GM20000 (cell line): ENCODE data around the gene ZFP62.
"Not testable (repeated sequence)": the region's sequence is repeated elsewhere in the genome, so short reads cannot be mapped to it uniquely, and the experiment has no call there.

Source experiments
- DNase-seq: peaks from one replicate; pipeline ENCODE4 v3.0.0; 2012; ENCODE audit warnings: low spot score
- TF ChIP-seq, protein P1 (sequence below): IDR thresholded peaks from 2 replicates; pipeline ENCODE4 v1.5.1; 2012; ENCODE audit warnings: mild to moderate bottlenecking, control low read depth; ENCODE audit errors: extremely low read depth, missing control alignments

Gene ZFP62

DNA sequence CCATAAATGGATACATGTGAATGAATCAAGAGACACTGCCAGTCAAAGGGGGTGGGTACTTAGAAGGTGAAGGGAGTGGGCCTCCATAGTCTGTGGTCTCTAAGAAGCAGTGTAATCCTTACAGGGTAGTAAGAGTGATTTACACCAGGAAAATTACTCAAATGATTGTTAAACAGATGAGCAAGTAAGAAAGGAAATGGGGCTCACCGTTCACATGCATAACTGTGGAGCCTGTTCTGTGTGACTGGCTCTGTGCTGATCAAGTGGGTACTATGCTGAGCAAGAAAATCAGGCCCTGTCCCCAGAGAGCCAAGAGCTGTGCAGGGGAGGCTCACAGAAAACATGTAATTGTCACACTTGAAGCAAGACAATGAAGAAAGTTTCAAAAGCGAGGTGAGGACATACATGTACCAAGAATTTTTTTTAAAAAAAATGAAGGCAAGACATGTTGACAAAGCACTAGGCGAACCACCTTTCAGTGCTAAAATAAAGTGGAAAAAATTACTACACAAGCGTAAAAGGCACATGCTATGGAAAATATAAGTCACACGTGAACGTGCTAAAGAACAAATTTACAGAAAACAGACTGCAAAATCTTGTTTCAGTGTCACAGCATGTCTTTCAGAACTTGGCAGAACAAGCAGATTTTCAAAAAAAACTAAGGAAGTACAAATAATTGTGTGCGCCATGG, 40.4 kb upstream of the ZFP62 start:
- DNase-seq: no peak
- TF ChIP-seq, protein P1, sequence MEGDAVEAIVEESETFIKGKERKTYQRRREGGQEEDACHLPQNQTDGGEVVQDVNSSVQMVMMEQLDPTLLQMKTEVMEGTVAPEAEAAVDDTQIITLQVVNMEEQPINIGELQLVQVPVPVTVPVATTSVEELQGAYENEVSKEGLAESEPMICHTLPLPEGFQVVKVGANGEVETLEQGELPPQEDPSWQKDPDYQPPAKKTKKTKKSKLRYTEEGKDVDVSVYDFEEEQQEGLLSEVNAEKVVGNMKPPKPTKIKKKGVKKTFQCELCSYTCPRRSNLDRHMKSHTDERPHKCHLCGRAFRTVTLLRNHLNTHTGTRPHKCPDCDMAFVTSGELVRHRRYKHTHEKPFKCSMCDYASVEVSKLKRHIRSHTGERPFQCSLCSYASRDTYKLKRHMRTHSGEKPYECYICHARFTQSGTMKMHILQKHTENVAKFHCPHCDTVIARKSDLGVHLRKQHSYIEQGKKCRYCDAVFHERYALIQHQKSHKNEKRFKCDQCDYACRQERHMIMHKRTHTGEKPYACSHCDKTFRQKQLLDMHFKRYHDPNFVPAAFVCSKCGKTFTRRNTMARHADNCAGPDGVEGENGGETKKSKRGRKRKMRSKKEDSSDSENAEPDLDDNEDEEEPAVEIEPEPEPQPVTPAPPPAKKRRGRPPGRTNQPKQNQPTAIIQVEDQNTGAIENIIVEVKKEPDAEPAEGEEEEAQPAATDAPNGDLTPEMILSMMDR: no peak

DNA sequence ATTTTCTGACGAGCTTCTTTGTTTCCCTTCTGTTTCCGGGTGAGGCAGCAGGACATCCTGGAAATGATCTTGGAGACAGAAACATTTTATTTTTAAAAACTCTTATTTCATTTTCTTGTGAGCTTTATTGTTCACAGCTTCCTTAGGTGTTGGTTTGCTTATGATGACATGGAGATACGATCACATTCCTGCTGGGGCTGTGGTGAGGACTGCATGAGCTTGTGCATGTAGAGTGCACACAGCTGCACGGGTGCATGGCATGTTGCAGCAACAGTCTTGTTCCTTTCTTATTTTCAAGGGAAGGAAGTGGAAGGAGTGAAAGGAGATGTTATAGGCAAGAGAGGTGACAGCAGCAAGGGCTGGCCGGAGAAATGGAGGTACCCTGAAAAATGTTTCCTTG, 39.1 kb upstream of the ZFP62 start:
- TF ChIP-seq, protein P1: no peak
- DNase-seq: no peak

DNA sequence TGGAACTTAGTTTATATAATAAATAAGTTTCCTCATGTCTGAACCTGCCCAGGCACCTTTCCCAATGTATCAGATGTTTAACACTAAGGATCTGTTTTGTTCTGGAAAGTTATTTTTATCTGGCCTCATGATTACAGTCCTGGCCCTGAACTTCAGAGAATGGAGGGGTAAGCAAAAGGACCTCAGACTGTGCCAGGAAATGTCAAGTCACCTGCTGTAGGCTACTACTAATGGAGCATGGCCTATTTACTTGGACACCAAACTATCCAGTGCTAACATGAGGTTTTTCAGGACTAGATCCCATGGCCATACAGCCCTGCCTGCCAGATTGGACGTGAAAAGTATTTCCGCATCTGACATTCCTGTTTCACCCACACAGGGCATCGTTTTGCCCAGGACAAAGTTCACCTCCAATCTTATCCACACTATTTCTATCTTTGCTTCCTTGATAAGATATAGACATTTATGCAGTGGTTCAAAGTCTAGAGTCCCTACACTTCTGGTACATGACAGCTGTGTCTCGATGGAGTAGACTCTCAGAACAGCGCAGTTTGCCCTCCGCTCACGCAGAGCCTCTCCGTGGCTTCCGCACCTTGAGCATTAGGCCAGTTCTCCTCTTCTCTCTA, 37.7 kb upstream of the ZFP62 start, which contains the start of gene BTNL8:
TSS of gene BTNL8 (plus strand) at position 539 of the 626 bp plus-strand sequence. CDS start 152 bp downstream, outside the sequence.
- no peak for DNase-seq
- TF ChIP-seq, protein P1: no peak

DNA sequence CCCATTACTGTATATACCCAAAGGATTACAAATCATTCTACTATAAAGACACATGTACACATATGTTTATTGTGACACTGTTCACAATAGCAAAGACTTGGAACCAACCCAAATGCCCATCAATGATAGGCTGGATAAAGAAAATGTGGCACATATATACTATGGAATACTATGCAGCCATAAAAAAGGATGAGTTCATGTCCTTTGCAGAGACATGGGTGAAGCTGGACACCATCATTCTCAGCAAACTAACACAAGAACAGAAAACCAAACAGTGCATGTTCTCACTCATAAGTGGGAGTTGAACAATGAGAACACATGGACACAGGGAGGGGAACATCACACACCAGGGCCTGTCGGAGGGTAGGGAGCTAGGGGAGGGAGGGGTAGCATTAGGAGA, 34.3 kb upstream of the ZFP62 start:
- not testable (repeated sequence) for DNase-seq

DNA sequence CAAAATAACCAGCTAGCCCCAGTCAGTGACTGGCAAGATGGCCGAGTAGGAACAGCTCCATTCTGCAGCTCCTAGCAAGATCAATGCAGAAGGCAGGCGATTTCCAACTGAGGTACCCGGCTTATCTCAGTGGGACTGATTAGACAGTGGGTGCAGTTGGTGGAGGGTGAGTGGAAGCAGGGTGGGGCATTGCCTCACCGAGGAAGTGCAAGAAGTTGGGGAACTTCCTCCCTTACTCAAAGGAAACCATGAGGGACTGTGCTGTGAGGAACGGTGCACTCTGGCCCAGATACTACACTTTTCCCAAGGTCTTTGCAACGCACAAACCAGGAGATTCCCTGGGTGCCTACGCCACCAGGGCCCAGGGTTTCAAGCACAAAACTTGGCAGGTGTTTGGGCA, 28.3 kb upstream of the ZFP62 start:
- TF ChIP-seq, protein P1: no peak
- no peak for DNase-seq

DNA sequence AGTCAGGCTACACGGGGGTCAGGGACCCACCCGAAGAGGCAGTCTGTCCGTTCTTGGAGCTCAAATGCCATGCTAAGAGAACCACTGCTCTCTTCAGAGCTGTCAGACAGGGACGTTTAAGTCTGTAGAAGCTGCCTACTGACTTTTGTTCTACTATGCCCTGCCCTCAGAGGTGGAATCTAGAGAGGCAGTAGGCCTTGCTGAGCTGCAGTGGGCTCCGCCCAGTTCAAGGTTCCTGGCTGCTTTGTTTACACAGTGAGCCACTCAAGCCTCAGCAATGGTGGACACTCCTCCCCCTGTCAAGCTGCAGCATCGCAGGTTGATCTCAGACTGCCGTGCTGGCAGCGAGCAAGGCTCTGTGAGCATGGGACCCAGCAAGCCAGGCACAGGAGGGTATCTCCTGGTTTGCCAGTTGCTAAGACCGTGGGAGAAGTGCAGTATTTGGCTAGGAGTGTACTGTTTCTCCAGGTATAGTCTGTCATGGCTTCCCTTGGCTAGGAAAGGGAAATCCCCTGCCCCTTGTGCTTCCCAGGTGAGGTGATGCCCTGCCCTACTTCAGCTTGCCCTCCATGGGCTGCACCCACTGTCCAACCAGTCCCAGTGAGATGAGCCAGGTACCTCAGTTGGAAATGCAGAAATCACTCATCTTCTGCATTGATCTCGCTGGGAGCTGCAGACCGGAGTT, 24.9 kb upstream of the ZFP62 start:
- DNase-seq: not testable (repeated sequence)

DNA sequence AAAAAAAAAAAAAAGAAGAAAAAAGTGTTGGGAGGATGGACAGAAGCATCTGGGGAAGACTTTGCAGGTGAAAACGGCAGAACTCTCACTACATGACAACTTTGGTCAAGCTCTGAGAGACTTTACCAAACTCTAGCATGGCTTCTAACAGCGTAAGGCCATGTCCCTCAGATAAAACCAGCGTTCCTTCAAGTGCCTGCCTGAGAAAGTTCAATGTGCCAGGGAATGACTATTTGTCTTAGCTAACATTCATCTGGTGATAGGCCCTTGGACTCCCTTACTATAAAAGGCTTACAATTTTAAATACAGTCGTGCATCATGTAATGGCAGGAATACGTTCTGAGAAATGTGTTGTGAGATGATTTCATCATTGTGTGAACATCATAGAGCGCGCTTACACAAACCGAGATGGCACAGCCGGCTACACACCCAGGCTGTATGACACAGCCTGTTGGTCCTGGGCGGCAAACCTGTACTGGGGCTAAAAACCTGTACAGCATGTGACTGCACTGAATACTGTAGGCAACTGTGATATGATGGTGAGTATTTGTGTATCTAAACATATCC, 14.9 kb upstream of the ZFP62 start:
- DNase-seq: no peak
- TF ChIP-seq, protein P1: no peak
